ENCODE data around the gene SMAD3.

Gene SMAD3

DNA sequence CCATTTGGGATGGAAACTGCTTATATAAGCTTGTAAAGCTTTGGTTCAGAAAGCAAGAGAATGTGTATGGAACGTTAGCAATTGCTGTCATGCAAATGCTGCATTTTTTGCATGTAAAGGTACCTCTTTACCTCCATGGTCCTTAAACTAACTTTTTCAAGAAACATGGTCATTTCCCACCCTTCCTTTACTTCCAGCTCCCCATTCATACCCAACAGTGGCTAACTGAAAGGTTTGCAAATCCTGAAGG lies 84.3 kb downstream of the SMAD3 start (continued):
- TF ChIP-seq ZNF518A (tag by site-specific recombination; conservative IDR thresholded peaks at IDR 0.05; ENCODE audit: low read depth) (no peak), ZSCAN16 (tag by site-specific recombination; IDR thresholded peaks at IDR 0.05) (no peak), ZNF23 (tag by site-specific recombination; IDR thresholded peaks at IDR 0.05; ENCODE audit: borderline replicate concordance) (no peak), ZNF510 (tag by site-specific recombination; IDR thresholded peaks at IDR 0.05; ENCODE audit: insufficient replicate concordance) (no peak), PRDM1 (tag by site-specific recombination; IDR thresholded peaks at IDR 0.05) (no peak), ZNF169 (tag by site-specific recombination; IDR thresholded peaks at IDR 0.05) (no peak), ZNF585B (tag by site-specific recombination; IDR thresholded peaks at IDR 0.05) (no peak)
- TF ChIP-seq, protein P1, sequence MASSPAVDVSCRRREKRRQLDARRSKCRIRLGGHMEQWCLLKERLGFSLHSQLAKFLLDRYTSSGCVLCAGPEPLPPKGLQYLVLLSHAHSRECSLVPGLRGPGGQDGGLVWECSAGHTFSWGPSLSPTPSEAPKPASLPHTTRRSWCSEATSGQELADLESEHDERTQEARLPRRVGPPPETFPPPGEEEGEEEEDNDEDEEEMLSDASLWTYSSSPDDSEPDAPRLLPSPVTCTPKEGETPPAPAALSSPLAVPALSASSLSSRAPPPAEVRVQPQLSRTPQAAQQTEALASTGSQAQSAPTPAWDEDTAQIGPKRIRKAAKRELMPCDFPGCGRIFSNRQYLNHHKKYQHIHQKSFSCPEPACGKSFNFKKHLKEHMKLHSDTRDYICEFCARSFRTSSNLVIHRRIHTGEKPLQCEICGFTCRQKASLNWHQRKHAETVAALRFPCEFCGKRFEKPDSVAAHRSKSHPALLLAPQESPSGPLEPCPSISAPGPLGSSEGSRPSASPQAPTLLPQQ (tag by site-specific recombination; IDR thresholded peaks at IDR 0.05): no peak
- TF ChIP-seq, protein P2, sequence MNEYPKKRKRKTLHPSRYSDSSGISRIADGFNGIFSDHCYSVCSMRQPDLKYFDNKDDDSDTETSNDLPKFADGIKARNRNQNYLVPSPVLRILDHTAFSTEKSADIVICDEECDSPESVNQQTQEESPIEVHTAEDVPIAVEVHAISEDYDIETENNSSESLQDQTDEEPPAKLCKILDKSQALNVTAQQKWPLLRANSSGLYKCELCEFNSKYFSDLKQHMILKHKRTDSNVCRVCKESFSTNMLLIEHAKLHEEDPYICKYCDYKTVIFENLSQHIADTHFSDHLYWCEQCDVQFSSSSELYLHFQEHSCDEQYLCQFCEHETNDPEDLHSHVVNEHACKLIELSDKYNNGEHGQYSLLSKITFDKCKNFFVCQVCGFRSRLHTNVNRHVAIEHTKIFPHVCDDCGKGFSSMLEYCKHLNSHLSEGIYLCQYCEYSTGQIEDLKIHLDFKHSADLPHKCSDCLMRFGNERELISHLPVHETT (tag by site-specific recombination; IDR thresholded peaks at IDR 0.05): no peak

- Histone ChIP-seq H3K27ac (ENCODE audit: extremely low read depth, low read depth, low read length) (peak overlapping the region; percentile 44), H3K4me3 (ENCODE audit: low read depth, low read length) (peak overlapping the region; percentile 12), H3K36me3 (ENCODE audit: control insufficient read depth in 2 of 2, insufficient read depth in 1 of 2, low read length in 2 of 2) (no peaks in the 10 kb centered on the region), H3K9me3 (ENCODE audit: control insufficient read depth, insufficient read depth, low read depth, low read length) (no peaks in the 10 kb centered on the region), H3K4me1 (ENCODE audit: control insufficient read depth, insufficient read depth, low read length) (peaks cover 43% of the 10 kb centered on the region)
- POLR2A ChIA-PET: interaction anchor here (0.6 to 1.2 kb wide), 8 partner anchors 19 to 521 kb away, joined by 3 to 5 read pairs (median 4); partner anchors contain the start of gene SMAD3
- CTCF ChIA-PET: no interaction called here
- TF ChIP-seq ATF2 (tag by site-specific recombination; IDR thresholded peaks at IDR 0.05; ENCODE audit: low read depth): no peak
- no peak for TF ChIP-seq ZNF132 (tag by site-specific recombination; IDR thresholded peaks at IDR 0.05; ENCODE audit: borderline replicate concordance)
- peak; percentile 93 for TF ChIP-seq ZSCAN23 (tag by site-specific recombination; IDR thresholded peaks at IDR 0.05)
- peak; percentile 55 for TF ChIP-seq ZNF660 (tag by site-specific recombination; IDR thresholded peaks at IDR 0.05)
- TF ChIP-seq, protein P2 (tag by site-specific recombination; IDR thresholded peaks at IDR 0.05): peak; percentile 91
- no peak for TF ChIP-seq ZBTB26 (tag by site-specific recombination; optimal IDR thresholded peaks at IDR 0.05)
- no peak for TF ChIP-seq ZNF16 (tag by site-specific recombination; IDR thresholded peaks at IDR 0.05; ENCODE audit: low read depth)
- TF ChIP-seq ZBTB21 (tag by site-specific recombination; IDR thresholded peaks at IDR 0.05): peak; percentile 57
- no peak for TF ChIP-seq ZSCAN16 (tag by site-specific recombination; IDR thresholded peaks at IDR 0.05)
- no peak for TF ChIP-seq ZNF221 (tag by site-specific recombination; IDR thresholded peaks at IDR 0.05; ENCODE audit: borderline replicate concordance)
Observed at GRCh38 chr15:67150023-67150860, 84.8 kb downstream of the SMAD3 start.
